GM12878 (cell line): Measurements from ENCODE around the gene VEZF1.

Experiments used
- CBX5 ChIP-seq: sonication (generic); IDR thresholded peaks from 2 replicates; pipeline ENCODE4 v1.6.1; 2016; ENCODE audit warnings: low read depth, moderate library complexity, mild to moderate bottlenecking, inconsistent platforms
- CHD2 ChIP-seq: IDR thresholded peaks from 2 replicates; pipeline ENCODE4 v1.6.1; 2011; ENCODE audit warnings: low read depth, low read length, improper control_type of control experiment, borderline replicate concordance
- CTCF ChIP-seq, 3 experiments: IDR thresholded peaks in 2 of 3; conservative IDR thresholded peaks in 1 of 3; 2 replicates each; pipeline ENCODE4 v1.5.1; 2011; ENCODE audit warnings: low read depth in 3 of 3, low read length in 3 of 3, mild to moderate bottlenecking in 3 of 3, control low read depth in 2 of 3, moderate library complexity in 2 of 3, inconsistent platforms in 1 of 3, mixed read lengths in 1 of 3; ENCODE audit not compliant: control insufficient read depth in 2 of 3, insufficient read depth in 1 of 3; ENCODE audit errors: extremely low read depth in 1 of 3
- EZH2 ChIP-seq: IDR thresholded peaks from 2 replicates; pipeline ENCODE4 v1.6.1; 2012; ENCODE audit warnings: low read depth, mild to moderate bottlenecking, control low read depth, inconsistent platforms, low read length, borderline replicate concordance; ENCODE audit not compliant: control insufficient read depth
- POLR2AphosphoS2 ChIP-seq: IDR thresholded peaks from 2 replicates; pipeline ENCODE4 v1.6.1; 2011; ENCODE audit warnings: low read depth, mild to moderate bottlenecking, low read length, improper control_type of control experiment, moderate library complexity
- POLR2AphosphoS5 ChIP-seq: IDR thresholded peaks from 2 replicates; pipeline ENCODE4 v1.6.1; 2011; ENCODE audit warnings: mild to moderate bottlenecking, low read length, inconsistent platforms
- STAT1 ChIP-seq: fragments of 450-650 bp; conservative IDR thresholded peaks from 2 replicates; pipeline ENCODE4 v1.6.1; 2014; ENCODE audit warnings: antibody characterized with exemption, mild to moderate bottlenecking
- ZZZ3 ChIP-seq: IDR thresholded peaks from 2 replicates; pipeline ENCODE4 v1.6.1; 2011; ENCODE audit warnings: low read depth; ENCODE audit not compliant: control insufficient read depth, insufficient read length
- TF ChIP-seq, protein P1 (sequence below): IDR thresholded peaks from 2 replicates; pipeline ENCODE4 v1.6.1; 2011; ENCODE audit warnings: borderline replicate concordance, low read depth, mild to moderate bottlenecking, moderate library complexity, low read length; ENCODE audit not compliant: insufficient read depth, poor library complexity, severe bottlenecking

DNA sequence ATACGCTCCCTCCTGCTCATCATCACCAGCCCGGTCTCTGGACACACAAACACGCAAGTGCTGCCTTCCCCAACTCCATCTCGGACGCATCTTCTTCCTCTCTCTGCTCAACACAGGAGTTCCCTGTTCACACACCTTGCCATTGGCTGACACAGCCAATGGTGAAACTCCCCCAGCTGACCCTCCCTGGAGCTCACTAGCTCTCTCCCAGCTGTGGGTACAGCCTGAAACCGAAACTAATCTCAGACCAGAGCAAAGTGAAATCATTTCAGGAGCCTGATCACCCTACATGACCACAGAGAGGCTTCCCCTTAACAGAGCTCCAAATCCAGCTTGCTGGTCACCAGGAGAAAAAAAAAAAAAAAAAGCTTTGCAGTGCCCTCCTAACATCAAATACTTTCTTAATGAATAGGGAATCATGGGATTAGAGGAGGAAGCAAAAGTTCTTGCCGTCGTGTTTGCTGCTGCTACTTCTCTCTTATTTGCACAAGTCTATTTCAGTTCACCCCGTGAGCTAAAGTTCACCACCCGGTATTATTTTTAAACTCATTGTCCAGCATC, 41.2 kb downstream of the VEZF1 start:
- 0 out of 2 replicates have a peak, but pooled peaks have one; percentile 45 for TF ChIP-seq CHD2
- TF ChIP-seq CBX5 = 0 out of 2 replicates have a peak, but pooled peaks have one; percentile 20
- TF ChIP-seq, protein P1, sequence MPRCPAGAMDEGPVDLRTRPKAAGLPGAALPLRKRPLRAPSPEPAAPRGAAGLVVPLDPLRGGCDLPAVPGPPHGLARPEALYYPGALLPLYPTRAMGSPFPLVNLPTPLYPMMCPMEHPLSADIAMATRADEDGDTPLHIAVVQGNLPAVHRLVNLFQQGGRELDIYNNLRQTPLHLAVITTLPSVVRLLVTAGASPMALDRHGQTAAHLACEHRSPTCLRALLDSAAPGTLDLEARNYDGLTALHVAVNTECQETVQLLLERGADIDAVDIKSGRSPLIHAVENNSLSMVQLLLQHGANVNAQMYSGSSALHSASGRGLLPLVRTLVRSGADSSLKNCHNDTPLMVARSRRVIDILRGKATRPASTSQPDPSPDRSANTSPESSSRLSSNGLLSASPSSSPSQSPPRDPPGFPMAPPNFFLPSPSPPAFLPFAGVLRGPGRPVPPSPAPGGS = peak; percentile 18
- TF ChIP-seq CTCF (IDR thresholded peaks at IDR 0.05 in 2 of 3, conservative IDR thresholded peaks at IDR 0.05 in 1 of 3; ENCODE audit: control insufficient read depth in 2 of 3, extremely low read depth in 1 of 3, insufficient read depth in 1 of 3, low read depth in 3 of 3, low read length in 3 of 3) = no peak
- no peak for TF ChIP-seq POLR2AphosphoS5
- TF ChIP-seq EZH2 = no peak
- TF ChIP-seq ZZZ3 = no peak
- no peak for TF ChIP-seq STAT1
- no peak for TF ChIP-seq POLR2AphosphoS2
